Measurements from ENCODE around the gene SMYD2. TPM values are rescaled to one million over a fixed set of nuclear protein-coding genes. Genes with fewer than 3 reads are reported as not detected.

The SMYD2 gene
- total and polyA plus RNA-seq, 2 donors (not counting 3 experiments of a cell fraction or from before 2014, with no cell fraction given), result 8.0 to 20.9 TPM

DNA sequence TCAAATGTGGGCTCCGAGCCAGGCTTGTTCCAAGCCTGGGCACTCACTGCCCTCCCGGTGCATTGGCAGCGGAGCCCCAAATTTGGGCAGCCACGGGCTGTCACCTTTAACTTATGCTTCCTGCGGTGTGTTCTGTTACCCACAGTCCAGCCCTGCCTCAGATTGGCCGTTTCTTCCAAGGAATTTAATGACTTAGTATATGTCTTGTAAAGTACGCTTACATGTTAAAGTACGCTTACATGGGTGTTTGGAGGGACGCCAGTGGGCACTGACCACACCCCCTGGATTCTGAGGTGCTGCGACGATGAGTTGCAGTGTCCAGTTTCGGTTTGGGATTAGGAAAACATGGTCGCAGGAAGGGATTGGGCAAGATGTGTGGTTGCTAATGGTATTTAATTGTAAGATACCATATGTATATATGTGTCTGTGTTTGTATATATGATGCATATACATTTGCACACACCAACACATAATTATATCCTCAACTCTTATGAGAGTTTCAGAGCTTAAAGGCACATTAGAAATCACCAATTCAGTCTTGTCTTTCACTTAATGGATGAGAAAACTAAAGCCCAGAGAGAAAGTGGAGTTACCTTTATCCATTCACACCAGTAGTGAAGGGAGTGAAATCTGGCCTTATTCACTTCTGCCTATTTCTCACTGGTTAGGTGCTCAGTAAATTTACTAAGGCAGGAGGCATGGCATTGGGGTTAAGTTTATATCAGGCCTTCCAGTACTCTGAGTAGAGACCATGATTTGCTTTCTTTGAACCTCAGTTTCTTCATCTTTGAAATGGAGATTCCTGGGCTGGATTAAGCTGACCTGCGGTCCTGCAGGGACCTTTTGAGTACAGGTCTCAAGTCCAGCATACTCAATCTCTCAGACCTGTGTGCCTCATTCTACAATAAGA is 1.0 kb downstream of the SMYD2 start:
- H3K9me1 ChIP-seq (replicated peaks; ENCODE audit: control insufficient read depth, extremely low read depth, insufficient read depth, low read length), result no peaks in the 10 kb centered on the region
- no peak for TF ChIP-seq EZH2 (IDR thresholded peaks at IDR 0.05; ENCODE audit: borderline replicate concordance, low read depth, low read length, severe bottlenecking)
- no peak for TF ChIP-seq GATA2 (IDR thresholded peaks at IDR 0.05; ENCODE audit: insufficient read depth, insufficient read length, low read depth, low read length)
- no peak for TF ChIP-seq POLR2A (IDR thresholded peaks at IDR 0.05; ENCODE audit: low read depth, low read length)
- no peak for TF ChIP-seq JUN (IDR thresholded peaks at IDR 0.05; ENCODE audit: borderline replicate concordance, insufficient read depth, insufficient read length, low read depth)
- TF ChIP-seq POLR2AphosphoS5 (IDR thresholded peaks at IDR 0.05; ENCODE audit: insufficient read depth, low read depth, low read length), result no peak
- no peak for TF ChIP-seq CTCF (IDR thresholded peaks at IDR 0.05; ENCODE audit: extremely low read depth in 1 of 2, insufficient read depth in 1 of 2, low read depth in 1 of 2, low read length in 2 of 2)
- TF ChIP-seq, protein P1, sequence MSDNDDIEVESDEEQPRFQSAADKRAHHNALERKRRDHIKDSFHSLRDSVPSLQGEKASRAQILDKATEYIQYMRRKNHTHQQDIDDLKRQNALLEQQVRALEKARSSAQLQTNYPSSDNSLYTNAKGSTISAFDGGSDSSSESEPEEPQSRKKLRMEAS (IDR thresholded peaks at IDR 0.05; ENCODE audit: insufficient read depth, insufficient read length), result no peak
- TF ChIP-seq FOS (IDR thresholded peaks at IDR 0.05; ENCODE audit: borderline replicate concordance, insufficient read depth, low read length), result no peak
- no peak for TF ChIP-seq MYC (IDR thresholded peaks at IDR 0.05; ENCODE audit: low read depth, low read length)
- BruUV-seq (replicated peaks), result TSS peak; percentile 17
- no peaks in the 10 kb centered on the region for H3K9me3 ChIP-seq (replicated peaks; ENCODE audit: control insufficient read depth, insufficient read depth, low read length)
- DNase-seq (ENCODE audit: low read depth, low spot score) (peak; percentile 43), FAIRE-seq (peak; percentile 56)
- CTCF ChIA-PET, result interaction anchor here (1.5 to 2.9 kb wide), 3 partner anchors 21 to 51 kb away, joined by 3 to 17 read pairs (median 6); no protein-coding TSS in a partner anchor
- no peaks in the 10 kb centered on the region for H3K36me3 ChIP-seq (ENCODE audit: control insufficient read depth in 2 of 2, extremely low read depth in 1 of 2, insufficient read depth in 2 of 2, low read length in 2 of 2)
- dilution Hi-C loops (cut with MboI; ENCODE audit: extremely low pct_ligation_motif_present, low sequenced_read_pairs), result no loop called here
- H3K27ac ChIP-seq (ENCODE audit: insufficient read depth, low read depth, low read length), result no peak overlapping the region
- no peaks in the 10 kb centered on the region for H4K20me1 ChIP-seq (replicated peaks; ENCODE audit: control insufficient read depth, extremely low read depth, insufficient read depth, low read length)
- peak overlapping the region; percentile 5 to 77 (median 62) for H3K4me3 ChIP-seq (replicated peaks in 1 of 3; ENCODE audit: insufficient read depth in 1 of 3, low read depth in 1 of 3, low read length in 3 of 3)
- intact Hi-C loops (cut with micrococcal nuclease), result loop anchor here (1.0 kb wide), 1 partner anchor 270 kb away; no protein-coding TSS in a partner anchor
- POLR2A ChIA-PET, result no interaction called here
- H3K4me1 ChIP-seq (ENCODE audit: control insufficient read depth, extremely low read depth, insufficient read depth, low read length), result peaks cover 4% of the 10 kb centered on the region
- H3K9ac ChIP-seq (replicated peaks; ENCODE audit: extremely low read depth, insufficient read depth, low read length), result peak overlapping the region; percentile 35
- H3K4me2 ChIP-seq (ENCODE audit: insufficient read depth, low read length), result peak overlapping the region; percentile 67
- no peaks in the 10 kb centered on the region for H3K27me3 ChIP-seq (ENCODE audit: control insufficient read depth in 2 of 2, insufficient read depth in 2 of 2, low read length in 2 of 2)
- H3K79me2 ChIP-seq (ENCODE audit: control insufficient read depth, insufficient read depth, low read length), result no peaks in the 10 kb centered on the region
- peak overlapping the region; percentile 66 for H2AFZ ChIP-seq (ENCODE audit: low read depth, low read length)
